Retinal pigment epithelial cell (primary cell): Measurements from ENCODE around the gene SLC16A12.
A peak's percentile ranks its signal among the peaks of the same experiment; 100 is the strongest.

Source experiments
- DNase-seq: peaks from one replicate; pipeline ENCODE4 v3.0.0-alpha.2; 2010; ENCODE audit warnings: low read depth
- H3K4me3 ChIP-seq: 2 replicates; pipeline ENCODE4 v1.5.1; 2011; ENCODE audit warnings: mild to moderate bottlenecking, low read length, control low read depth, moderate library complexity
- CTCF ChIP-seq: conservative IDR thresholded peaks from 2 replicates; pipeline ENCODE4 v1.5.1; 2011; ENCODE audit warnings: low read depth, low read length, control low read depth, inconsistent platforms

SLC16A12 gene

GRCh38 chr10:89556600-89556999, 21.2 kb upstream of the SLC16A12 start:
- H3K4me3 ChIP-seq = no peak overlapping the region
- TF ChIP-seq CTCF = no peak
- no peak for DNase-seq

DNA sequence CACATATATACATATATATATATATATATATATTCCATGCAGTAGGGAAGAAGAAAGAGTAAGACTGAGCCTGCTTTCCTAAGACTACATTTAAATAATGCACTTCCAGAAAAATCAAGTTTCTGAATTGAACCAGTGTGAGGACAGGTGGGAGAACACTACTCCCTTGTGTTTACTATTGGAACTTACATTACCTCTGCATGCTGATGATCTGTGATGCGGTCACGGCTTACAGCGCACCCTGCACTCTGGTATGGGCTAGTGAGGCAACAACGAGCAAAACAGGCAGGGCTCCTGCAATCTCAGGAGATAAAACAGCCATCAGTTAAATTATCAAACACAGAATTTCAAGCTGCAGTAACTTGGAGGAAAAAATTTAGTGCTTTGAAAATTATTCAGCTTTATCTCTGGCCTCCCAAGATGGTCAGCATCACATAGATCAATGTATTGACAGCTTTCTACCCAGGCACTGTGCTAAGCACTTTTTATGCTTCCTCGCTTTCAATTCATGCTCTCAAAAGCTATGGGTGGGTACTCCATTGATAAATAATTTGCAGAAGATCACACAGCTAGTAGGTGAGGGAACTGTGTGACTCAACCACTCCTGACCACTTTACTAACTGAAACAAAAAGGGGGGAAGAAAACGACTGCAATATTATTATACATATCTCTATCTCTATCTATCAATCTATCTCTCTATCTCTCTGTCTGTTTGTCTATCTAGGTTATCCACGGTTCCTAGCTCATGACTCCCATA, 20.5 kb upstream of the SLC16A12 start:
- no peak for DNase-seq
- H3K4me3 ChIP-seq = no peak overlapping the region
- peak; percentile 36 for TF ChIP-seq CTCF

DNA sequence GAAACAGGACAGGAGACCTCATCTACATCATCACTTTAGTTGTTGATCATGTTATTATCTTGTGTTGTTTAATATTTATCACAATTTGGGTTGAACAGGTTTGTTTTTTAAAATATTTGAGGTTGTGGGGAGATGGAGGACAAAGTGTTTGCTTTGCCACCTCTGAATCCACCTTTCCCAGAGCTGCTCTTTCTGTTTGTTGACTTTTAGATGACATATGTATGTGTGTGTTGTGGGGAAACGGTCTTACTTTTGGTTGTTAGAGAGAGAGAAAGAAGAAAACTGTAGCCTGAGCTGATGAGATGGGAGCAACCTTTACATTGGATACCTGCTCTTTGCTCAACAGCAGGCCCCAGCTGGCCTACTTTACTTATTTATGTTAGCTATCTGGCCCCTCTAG, 19.0 kb upstream of the SLC16A12 start:
- TF ChIP-seq CTCF = no peak
- DNase-seq = no peak
- H3K4me3 ChIP-seq = no peak overlapping the region

DNA sequence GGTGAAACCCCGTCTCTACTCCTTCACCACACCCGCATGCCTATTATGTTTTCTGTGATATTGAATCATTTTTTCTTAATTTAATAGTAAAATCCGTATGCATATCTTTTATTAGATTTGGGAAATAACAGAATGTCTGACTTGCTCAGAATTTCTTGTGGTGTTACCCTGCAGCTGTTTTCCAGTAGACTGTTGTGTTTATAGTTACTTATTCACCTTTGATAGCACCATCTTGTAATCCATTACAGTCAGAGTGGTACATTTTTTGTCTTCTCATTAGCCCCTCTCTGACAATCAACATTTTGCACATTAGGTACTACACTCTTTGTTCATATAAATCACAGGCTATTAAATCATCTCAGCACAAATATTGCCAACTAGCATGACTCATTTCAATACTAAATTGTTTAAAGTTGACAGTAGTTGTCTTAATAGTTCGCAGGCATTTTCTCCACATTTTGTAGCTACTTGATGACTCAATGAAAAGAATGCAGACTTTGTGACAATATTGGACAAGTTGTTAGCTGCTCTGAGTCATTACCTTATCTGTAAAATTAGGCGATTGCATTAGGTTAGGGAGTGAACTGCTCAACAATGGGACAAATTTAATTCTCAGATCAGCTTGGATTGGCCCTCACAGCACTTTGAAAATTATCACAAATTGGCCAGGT, 17.8 kb upstream of the SLC16A12 start:
- no peak for TF ChIP-seq CTCF
- peak; percentile 93 for DNase-seq
- no peak overlapping the region for H3K4me3 ChIP-seq

DNA sequence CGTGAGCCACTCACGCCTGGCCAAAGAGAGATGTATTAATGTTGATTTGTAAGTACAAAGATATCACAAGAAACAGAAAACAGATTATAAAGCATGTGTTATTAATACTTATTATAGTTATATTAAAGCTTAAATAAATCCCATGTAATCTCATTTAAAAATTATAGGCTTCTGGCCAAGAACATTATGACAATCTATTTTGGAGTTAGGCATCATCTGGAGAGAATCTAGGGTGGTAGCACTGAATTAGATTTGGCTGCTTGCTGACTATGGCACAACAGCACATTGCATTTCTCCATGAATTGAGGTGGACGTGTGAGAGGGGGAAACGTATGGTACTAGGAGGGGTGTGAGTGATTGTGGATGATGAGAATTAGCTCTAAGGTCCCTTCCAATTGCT, 16.8 kb upstream of the SLC16A12 start:
- no peak overlapping the region for H3K4me3 ChIP-seq
- TF ChIP-seq CTCF = no peak
- no peak for DNase-seq

- no peak for DNase-seq
- no peak overlapping the region for H3K4me3 ChIP-seq
- no peak for TF ChIP-seq CTCF
Measured at GRCh38 chr10:89550509-89550908, 15.1 kb upstream of the SLC16A12 start.

- no peak for TF ChIP-seq CTCF
- no peak overlapping the region for H3K4me3 ChIP-seq
- DNase-seq = no peak
Measured at GRCh38 chr10:89549510-89549909, 14.1 kb upstream of the SLC16A12 start.
